SH-SY5Y (cell line): Measurements from ENCODE around the gene CSF1R.

Source experiments
- GATA2 ChIP-seq: IDR thresholded peaks from 2 replicates; pipeline ENCODE4 v1.6.1; 2011; ENCODE audit warnings: mild to moderate bottlenecking, low read depth, low read length
- GATA3 ChIP-seq: IDR thresholded peaks from 2 replicates; pipeline ENCODE4 v1.6.1; 2011; ENCODE audit warnings: low read depth, mild to moderate bottlenecking, low read length, moderate library complexity

DNA sequence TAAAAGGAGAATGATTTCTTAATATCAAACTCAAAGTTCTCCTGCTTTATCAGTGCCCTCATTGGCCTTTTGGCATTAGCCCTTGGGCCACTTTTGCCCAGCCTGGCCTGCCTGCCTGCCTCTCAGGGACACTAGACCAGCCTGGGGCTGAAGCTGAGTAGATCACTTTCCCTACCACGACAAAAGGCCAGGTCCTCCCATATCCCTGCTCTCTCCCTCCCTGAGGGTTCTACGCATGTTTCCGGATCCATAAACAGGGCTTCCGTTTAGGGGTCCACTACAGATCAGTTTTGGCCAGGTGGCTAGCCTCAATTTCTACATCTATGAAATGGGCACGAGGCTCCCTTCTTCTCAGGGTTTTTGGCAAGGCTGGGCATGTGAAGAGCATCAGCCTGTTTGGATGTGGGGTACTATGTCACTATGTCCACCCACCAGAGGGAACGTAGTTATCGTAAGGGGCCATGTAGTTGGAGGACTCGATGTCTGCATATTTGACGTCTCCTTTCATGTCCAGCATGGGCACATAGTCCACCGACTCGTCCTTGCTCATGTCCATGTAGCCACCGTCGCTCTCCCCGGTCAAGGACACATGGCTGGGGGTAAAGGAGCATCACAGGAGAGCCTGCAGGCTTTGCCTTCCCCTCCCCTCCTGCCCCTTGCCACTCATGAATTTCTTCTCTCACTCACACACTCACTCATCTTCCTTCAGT, 35.2 kb upstream of the CSF1R start:
- no peak for TF ChIP-seq GATA2
- no peak for TF ChIP-seq GATA3
